Activated CD4-positive, alpha-beta T cell treated with anti-CD3 and anti-CD28 coated beads for 48 hours (primary cell): ENCODE measurements around the gene SPIN4.
"Not testable (repeated sequence)": the region's sequence is repeated elsewhere in the genome, so short reads cannot be mapped to it uniquely, and the experiment has no call there.

Experiments
- DNase-seq: peaks from one replicate; pipeline ENCODE4 v3.0.0-alpha.2; 2020

Gene SPIN4

GRCh38 chrX:63350941-63351616 is at the start of gene SPIN4:
Gene SPIN4, minus strand, starts transcription at chrX:63351332. Its CDS starts 513 bp downstream, at chrX:63350819.
- DNase-seq: peak; percentile 74

- DNase-seq: no peak
Observed at GRCh38 chrX:63400340-63400739, 49.2 kb upstream of the SPIN4 start.

- no peak for DNase-seq
Observed at GRCh38 chrX:63394872-63395271, 43.7 kb upstream of the SPIN4 start.

GRCh38 chrX:63393094-63393493 is 42.0 kb upstream of the SPIN4 start:
- DNase-seq: not testable (repeated sequence)

- no peak for DNase-seq
Observed at GRCh38 chrX:63387411-63387810, 36.3 kb upstream of the SPIN4 start.

GRCh38 chrX:63384263-63384662 is 33.1 kb upstream of the SPIN4 start:
- DNase-seq: not testable (repeated sequence)

- not testable (repeated sequence) for DNase-seq
Observed at GRCh38 chrX:63373012-63373411, 21.9 kb upstream of the SPIN4 start.

- DNase-seq: not testable (repeated sequence)
Observed at GRCh38 chrX:63367699-63368098, 16.6 kb upstream of the SPIN4 start.

- DNase-seq: no peak
Observed at GRCh38 chrX:63363788-63364187, 12.7 kb upstream of the SPIN4 start.

GRCh38 chrX:63361494-63361893 is 10.4 kb upstream of the SPIN4 start:
- DNase-seq: no peak

GRCh38 chrX:63354484-63354883 is 3.4 kb upstream of the SPIN4 start:
- no peak for DNase-seq

GRCh38 chrX:63350465-63350877 is 661 bp downstream of the SPIN4 start:
- peak; percentile 19 for DNase-seq

GRCh38 chrX:63349307-63349706 is 1.8 kb downstream of the SPIN4 start:
- no peak for DNase-seq

- peak; percentile 11 for DNase-seq
Observed at GRCh38 chrX:63330681-63331080, 20.5 kb downstream of the SPIN4 start.

- no peak for DNase-seq
Observed at GRCh38 chrX:63327788-63328187, 23.3 kb downstream of the SPIN4 start.

- DNase-seq: no peak
Observed at GRCh38 chrX:63299596-63299995, 51.5 kb downstream of the SPIN4 start.
